ENCODE results near the gene LACRT.

DNA sequence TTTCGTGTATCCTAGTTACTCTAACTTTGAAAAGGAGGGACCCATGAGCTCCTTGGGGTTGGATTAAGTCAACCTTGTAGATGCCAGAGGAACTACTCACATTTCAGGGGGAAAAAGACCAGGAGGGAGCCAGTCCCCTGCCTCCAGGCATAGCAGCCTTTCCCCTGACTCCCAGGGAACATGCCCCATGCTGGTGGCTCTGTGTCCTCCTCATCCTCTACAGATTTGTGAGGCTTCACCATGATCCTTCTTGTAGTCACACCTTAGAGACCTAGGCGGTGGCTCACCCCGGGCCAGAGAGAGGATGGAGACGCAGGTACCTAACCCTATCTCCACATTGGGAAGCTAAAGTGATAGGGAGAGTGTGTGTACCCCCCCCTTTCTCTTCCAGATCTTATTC lies 30.3 kb downstream of the LACRT start:
- TF ChIP-seq, protein P1, sequence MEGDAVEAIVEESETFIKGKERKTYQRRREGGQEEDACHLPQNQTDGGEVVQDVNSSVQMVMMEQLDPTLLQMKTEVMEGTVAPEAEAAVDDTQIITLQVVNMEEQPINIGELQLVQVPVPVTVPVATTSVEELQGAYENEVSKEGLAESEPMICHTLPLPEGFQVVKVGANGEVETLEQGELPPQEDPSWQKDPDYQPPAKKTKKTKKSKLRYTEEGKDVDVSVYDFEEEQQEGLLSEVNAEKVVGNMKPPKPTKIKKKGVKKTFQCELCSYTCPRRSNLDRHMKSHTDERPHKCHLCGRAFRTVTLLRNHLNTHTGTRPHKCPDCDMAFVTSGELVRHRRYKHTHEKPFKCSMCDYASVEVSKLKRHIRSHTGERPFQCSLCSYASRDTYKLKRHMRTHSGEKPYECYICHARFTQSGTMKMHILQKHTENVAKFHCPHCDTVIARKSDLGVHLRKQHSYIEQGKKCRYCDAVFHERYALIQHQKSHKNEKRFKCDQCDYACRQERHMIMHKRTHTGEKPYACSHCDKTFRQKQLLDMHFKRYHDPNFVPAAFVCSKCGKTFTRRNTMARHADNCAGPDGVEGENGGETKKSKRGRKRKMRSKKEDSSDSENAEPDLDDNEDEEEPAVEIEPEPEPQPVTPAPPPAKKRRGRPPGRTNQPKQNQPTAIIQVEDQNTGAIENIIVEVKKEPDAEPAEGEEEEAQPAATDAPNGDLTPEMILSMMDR (IDR thresholded peaks at IDR 0.05; ENCODE audit: low read length): no peak
- TF ChIP-seq EZH2 (IDR thresholded peaks at IDR 0.05; ENCODE audit: borderline replicate concordance, low read length): no peak

Measured in OCI-LY1 (cell line).